Ectodermal cell (in vitro differentiated cells): Measurements from ENCODE around the gene LAPTM5.

Experiments
- H3K27ac ChIP-seq: 2 replicates; pipeline ENCODE4 v1.7.0; 2013; ENCODE audit warnings: mild to moderate bottlenecking, low read depth, low read length; ENCODE audit not compliant: insufficient read depth, poor library complexity, severe bottlenecking
- H3K27me3 ChIP-seq: 2 replicates; pipeline ENCODE4 v1.7.0; 2013; ENCODE audit warnings: mild to moderate bottlenecking, low read length; ENCODE audit not compliant: insufficient read depth, control insufficient read depth, poor library complexity, severe bottlenecking
- H3K36me3 ChIP-seq: one replicate; pipeline ENCODE4 v1.7.0; 2013; ENCODE audit warnings: low read length; ENCODE audit not compliant: control insufficient read depth, insufficient read depth
- H3K4me1 ChIP-seq: one replicate; pipeline ENCODE4 v1.7.0; 2013; ENCODE audit warnings: low read length; ENCODE audit not compliant: control insufficient read depth, insufficient read depth
- H3K4me3 ChIP-seq: 2 replicates; pipeline ENCODE4 v1.7.0; 2013; ENCODE audit warnings: low read depth, low read length, control low read depth; ENCODE audit not compliant: insufficient read depth
- H3K9me3 ChIP-seq: 2 replicates; pipeline ENCODE4 v1.7.0; 2013; ENCODE audit warnings: mild to moderate bottlenecking, low read length, moderate library complexity; ENCODE audit not compliant: control insufficient read depth
- WGBS, 2 experiments: methylation state at CpG; one replicate each; pipeline ENCODE4 v1.1.7; 2013; ENCODE audit warnings: missing lambda C conversion rate in 2 of 2; 5-methylcytosine and 5-hydroxymethylcytosine counted together

LAPTM5 gene

DNA sequence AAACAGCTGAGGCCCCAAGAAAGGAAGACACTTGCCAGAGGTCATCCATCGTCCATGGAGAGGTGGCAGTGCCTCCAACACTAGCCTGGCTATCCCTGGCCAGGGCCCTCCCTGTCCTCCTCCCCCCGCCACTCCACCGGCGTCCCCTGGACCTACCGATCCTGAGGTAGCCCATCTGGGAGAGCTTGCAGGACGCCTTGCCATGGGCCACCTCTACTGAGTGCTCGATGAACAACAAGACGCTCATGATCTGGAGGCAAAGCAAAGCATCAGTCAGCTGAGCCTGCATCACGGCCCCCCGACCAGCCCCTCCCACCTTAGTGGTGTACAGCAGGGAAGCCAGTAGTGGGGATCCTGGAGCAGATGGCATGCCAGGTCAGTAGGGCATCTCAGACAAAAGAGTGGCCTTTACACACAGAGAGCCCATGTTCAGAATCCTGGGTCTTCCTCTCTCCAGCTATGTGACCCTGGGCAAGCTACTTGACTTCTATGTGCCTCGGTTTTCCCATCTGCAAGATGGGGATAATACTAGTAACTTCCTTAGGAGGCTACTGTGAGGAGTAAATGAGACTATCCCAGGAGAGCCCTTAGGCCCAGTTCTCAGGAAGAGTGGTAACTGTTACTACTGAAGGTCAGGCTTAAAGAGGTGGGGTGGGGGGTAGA lies 15.1 kb downstream of the LAPTM5 start:
- Histone ChIP-seq H3K36me3 (no peaks in the 10 kb centered on the region), H3K4me3 (no peak overlapping the region), H3K27ac (no peak overlapping the region), H3K4me1 (no peaks in the 10 kb centered on the region), H3K9me3 (no peaks in the 10 kb centered on the region), H3K27me3 (no peaks in the 10 kb centered on the region)
- WGBS, 2 experiments = 93 to 95% methylated on average over 11 of the region's 11 CpGs

DNA sequence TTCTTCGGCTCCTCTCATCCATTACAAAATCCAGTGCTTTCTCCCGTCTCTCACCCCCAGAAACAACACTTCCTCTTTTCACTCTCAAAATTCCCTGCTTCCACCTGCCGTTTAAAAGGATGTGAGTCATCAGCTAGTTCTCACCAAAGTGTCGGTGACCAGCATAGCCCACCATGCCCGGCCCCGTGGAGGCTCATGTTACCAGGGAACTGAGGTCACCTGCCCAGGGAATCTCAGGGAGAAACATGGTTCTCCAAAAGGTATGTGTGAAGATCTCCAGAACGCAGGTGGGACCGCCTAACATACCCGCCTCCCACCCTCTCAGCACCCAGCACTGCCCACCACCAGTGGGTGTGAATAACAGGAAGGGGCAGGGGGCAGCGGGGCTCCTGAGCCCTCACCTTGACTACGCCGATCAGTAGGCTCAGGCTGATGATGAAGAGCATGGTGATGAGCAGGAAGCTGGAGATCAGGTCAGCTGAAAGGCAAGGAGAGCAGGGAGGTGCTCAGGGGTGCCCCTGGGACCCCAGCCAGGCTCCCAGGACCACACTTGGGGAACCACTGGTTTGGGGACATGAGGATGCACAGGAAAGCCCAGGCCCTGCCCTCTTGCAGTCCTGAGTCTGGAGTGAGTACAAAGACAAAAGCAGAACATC lies 16.2 kb downstream of the LAPTM5 start:
- WGBS, 2 experiments = 75 to 83% methylated on average over 12 of the region's 12 CpGs
- Histone ChIP-seq H3K27me3 (no peaks in the 10 kb centered on the region), H3K4me1 (no peaks in the 10 kb centered on the region), H3K9me3 (no peaks in the 10 kb centered on the region), H3K4me3 (no peak overlapping the region), H3K27ac (no peak overlapping the region), H3K36me3 (no peaks in the 10 kb centered on the region)

DNA sequence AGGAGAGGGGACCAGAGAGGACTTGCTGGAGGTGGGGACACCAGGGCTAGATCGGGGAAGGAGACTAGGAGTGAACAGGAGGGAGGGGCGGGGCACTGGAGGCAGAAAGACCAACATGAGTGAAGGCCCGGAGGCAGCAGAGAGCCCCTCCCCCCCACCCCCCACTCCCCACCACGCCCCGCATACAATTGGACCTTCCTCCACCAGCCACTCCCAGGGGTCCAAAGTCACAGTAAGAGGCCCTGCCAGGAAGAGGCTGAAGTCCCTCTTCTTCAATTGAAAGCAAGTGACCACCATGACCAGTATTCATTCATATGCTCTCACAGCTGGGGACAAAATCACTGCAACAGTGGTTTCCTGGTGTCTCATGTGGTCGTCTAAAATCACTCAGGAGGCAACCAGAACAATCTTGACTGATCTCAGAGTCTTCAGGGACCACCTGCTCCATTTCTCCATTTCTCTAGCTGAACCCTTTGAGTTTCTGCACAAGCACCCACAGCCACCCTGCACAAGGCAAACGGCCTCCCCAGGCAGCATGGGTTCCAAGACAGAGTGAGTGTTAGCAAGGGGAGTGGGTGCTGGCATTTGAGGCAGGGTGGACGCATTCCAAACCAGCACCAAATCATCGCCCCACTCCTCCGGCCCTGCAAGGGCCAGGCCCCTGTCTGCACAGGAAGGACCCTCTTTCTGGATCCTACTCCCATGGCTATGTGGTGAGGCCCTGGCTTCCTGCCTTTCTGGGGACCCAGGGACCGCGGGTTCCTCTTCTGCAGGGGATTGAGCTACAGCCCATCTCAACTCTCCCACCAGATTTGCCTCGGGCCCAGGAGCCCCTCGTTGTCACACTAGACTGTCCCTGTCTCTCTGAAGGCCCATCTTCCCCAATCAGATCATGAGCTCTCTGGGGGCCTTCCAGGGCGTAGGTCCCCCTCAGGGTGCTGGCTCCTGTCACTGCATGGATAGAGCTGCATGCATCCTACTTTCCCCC lies 17.0 kb downstream of the LAPTM5 start:
- 82 to 84% methylated on average over 13 to 14 of the region's 15 CpGs for WGBS, 2 experiments
- Histone ChIP-seq H3K27me3 (no peaks in the 10 kb centered on the region), H3K9me3 (no peaks in the 10 kb centered on the region), H3K36me3 (no peaks in the 10 kb centered on the region), H3K27ac (no peak overlapping the region), H3K4me3 (no peak overlapping the region), H3K4me1 (no peaks in the 10 kb centered on the region)

DNA sequence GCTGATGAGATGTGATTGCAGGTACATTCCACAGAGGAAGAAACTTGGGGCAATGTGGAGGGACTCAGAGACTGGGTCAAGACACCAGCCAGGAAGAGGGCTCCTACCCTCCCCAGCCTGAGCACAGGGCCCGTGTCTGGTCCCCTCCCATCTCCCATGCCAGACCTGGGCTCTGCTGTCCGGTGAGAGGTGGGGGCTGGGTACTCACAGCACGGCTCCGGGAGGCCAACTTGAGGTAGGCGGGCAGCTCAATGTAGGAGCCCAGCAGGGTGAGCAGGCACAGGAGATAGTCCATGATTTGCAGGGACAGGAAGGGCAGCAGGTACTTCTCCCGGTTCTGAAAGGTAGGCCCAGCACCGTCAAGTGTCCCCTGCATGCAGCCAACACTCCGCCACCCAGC lies 18.0 kb downstream of the LAPTM5 start:
- Histone ChIP-seq H3K36me3 (no peaks in the 10 kb centered on the region), H3K4me3 (no peak overlapping the region), H3K4me1 (no peaks in the 10 kb centered on the region), H3K9me3 (no peaks in the 10 kb centered on the region), H3K27me3 (no peaks in the 10 kb centered on the region), H3K27ac (no peak overlapping the region)
- WGBS, 2 experiments = 84 to 89% methylated on average over 8 of the region's 8 CpGs

DNA sequence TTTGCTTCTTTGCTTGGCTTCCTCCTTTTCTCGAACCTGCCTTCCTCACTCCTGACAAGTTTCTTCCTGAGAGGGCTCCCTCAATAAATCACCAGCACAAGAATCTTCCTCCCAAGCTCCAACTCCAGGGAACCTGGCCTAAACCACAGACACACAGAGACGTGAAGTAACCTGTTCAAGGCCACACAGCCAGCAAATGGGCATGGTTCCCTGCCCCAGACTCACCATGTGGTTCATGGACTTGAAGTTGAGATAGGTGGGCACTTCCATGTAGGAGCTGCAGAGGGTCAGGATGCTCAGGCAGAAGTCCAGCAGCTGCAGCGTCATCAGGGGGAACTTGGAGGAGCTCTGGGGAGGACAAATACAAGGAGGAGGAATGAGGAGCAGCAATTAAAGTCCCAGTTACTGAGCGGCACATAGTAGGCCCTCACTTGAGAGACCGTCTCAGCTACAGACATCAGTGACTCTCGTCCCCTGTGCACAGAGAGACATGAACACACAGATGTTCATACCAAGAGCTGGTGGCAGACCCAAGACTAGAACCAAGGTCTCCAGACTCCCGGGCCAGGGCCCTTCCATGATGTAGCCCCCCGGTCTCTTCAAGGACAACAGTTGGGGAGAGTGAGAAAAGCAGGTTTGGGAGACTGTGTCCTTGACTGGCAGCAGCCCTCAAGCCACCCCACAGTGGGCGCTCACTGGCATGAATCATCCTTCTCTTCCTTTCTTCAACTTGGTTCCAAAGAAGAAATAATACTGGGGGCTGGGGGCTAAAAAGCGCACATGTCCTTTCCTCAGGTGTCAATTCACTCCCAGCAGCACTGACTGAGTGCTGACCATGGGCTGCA lies 18.6 kb downstream of the LAPTM5 start:
- no peak overlapping the region for H3K4me3 ChIP-seq
- no peaks in the 10 kb centered on the region for H3K27me3 ChIP-seq
- H3K36me3 ChIP-seq = no peaks in the 10 kb centered on the region
- no peaks in the 10 kb centered on the region for H3K9me3 ChIP-seq
- WGBS, 2 experiments = 93 to 95% methylated on average over 10 of the region's 10 CpGs
- H3K27ac ChIP-seq = no peak overlapping the region
- H3K4me1 ChIP-seq = no peaks in the 10 kb centered on the region

DNA sequence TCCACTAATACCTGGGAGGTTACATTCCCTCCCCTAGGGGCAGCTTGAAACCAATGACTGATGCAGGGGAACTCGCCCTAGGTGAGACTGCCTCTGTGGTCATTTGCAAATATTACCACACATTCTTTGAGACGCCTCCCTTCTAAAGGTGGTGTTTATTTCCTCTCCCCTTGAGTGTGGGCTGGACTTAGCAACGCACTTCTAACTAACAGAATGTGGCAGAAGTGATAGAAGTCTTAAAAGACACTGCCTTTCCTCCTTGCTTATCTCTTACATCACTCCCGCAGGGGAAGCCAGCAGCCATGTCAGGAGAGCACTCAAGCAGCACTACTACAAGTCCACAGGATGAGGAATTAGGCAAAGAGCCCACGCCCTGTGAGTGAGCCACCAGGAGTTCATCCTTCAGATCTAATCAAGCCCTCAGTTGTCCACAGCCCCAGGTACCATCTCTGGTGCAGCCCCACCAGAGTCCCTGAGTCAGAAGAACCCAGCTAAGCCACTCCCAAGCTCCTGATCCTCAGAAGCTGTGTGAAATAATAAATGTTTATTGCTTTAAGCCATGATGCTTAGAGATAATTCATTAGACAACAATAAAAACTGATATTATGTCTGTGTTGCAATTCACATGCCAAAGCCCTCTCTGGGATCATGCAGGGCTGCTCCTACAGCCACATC lies 19.4 kb downstream of the LAPTM5 start:
- Histone ChIP-seq H3K27ac (no peak overlapping the region), H3K9me3 (no peaks in the 10 kb centered on the region), H3K4me1 (no peaks in the 10 kb centered on the region), H3K36me3 (no peaks in the 10 kb centered on the region), H3K4me3 (no peak overlapping the region), H3K27me3 (no peaks in the 10 kb centered on the region)
- WGBS, 2 experiments = 87 to 95% methylated on average over 5 of the region's 5 CpGs

DNA sequence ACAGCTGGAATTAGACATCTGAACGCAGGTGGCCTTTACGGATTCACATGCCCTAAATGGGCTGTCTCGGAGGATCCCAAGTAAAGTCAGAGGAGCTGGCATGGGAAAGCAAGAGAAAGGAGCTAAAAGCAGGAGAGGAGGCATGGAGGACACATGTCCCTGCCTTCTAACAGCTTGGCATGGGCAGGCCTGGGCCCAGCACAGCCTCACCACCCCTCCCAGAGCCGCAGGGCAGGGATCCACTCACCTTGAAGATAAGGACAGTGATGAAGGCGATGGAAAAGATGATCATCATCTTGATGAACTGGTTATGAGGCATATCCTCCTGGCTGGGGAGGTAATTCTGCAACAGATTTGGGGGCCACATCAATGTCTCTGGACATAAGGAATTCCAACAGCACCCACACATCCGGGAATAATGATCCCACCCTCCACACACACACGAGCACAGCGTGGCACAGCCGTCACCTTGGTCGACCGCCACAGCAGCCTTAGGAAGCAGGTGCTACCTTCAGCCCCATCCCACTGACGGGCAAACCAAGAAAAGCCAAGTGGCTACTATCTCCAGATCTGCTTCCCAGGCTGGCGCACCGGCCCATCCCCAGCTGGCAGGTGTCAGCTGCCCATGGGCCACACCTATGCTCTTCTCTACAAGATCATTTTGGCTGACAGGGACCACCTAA lies 20.1 kb downstream of the LAPTM5 start:
- Histone ChIP-seq H3K36me3 (no peaks in the 10 kb centered on the region), H3K27me3 (no peaks in the 10 kb centered on the region), H3K4me1 (peaks cover 2% of the 10 kb centered on the region), H3K4me3 (no peak overlapping the region), H3K9me3 (no peaks in the 10 kb centered on the region), H3K27ac (no peak overlapping the region)
- WGBS, 2 experiments = 94 to 97% methylated on average over 14 of the region's 14 CpGs

DNA sequence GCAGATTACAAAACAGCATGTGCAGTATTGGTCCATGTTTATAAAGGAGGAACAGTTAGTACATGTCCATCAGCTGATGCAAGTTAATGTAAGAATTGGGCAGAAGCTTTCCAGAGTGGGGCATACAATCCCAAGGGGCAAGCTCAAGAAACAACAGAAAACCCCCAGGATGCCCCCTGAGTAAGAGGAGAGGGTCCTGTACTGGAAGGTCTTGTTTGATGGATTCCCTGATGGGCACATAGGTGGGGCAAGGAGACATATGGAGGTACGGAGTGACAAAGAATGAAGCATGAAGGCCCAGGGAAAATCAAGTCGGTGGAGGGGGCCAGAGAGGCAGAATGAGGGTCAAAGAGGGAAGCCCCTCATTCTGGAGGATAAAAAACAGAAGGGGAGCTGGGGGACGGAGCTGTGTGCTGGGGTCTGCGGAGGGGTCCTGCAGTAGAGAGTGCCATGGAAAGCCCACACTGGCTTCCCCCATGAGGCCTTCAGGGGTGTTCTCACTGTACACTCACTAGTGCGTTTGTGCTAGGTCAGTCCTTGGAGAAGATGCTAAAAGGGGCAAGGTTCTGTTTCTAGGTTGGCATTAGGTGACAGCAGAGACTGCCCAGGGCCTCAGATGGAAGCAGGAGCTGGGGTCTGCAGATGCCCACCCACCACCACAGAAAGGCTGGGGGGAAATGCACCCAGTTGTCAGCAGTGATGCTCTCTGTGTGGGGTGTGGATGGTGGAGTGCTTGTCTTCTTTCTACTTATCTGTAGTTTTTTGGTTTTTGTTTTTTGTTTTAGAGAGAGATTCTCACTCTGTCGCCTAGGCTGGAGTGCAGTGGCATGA lies 21.7 kb downstream of the LAPTM5 start:
- Histone ChIP-seq H3K4me3 (no peak overlapping the region), H3K27me3 (no peaks in the 10 kb centered on the region), H3K36me3 (no peaks in the 10 kb centered on the region), H3K9me3 (no peaks in the 10 kb centered on the region), H3K4me1 (peaks cover 3% of the 10 kb centered on the region), H3K27ac (no peak overlapping the region)
- WGBS, 2 experiments = 95 to 96% methylated on average over 6 of the region's 6 CpGs
